22Rv1 (cell line): ENCODE results near the gene AP2A2.

Source experiments
- CTCF ChIP-seq: fragments of 450-650 bp; IDR thresholded peaks from 2 replicates; pipeline ENCODE4 v1.5.1; 2017; ENCODE audit warnings: mild to moderate bottlenecking
- ZFX ChIP-seq: fragments of 450-650 bp; IDR thresholded peaks from 2 replicates; pipeline ENCODE4 v1.6.1; 2017; ENCODE audit warnings: antibody characterized with exemption, borderline replicate concordance

DNA sequence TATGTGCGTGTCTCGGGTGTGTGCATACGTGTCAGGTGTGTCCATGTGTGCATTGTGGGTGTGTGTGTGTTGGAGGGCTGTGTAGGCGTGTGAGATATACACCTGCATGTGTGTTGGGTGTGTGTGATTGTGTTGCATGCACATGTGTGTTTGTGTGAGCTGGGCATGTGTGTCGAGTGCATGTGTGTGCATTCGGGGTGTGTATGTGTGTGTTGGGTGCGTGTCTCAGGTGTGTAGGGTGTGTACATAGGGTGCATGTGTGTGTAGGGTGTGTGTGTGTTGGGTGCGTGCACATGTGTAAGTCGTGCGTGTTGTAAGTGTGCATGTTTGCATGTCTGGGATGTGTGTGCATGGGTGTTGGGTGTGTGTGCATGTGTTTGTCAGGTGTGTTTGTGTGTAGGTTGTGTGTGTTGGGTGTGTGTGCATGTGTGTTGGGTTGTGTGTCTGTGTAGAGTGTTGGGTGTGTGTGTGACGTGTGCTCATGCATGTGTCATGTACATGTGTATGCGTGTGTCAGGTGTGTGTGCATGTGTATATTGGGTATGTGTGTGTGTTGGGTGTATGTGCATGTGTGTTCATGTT is 106.7 kb downstream of the AP2A2 start:
- TF ChIP-seq CTCF (no peak), ZFX (no peak)
